Stimulated activated CD8-positive, alpha-beta memory T cell treated with anti-CD3 and anti-CD28 coated beads, Interleukin-2, amount 100 ng/mL, for 48 hours (primary cell): ENCODE measurements around the gene CD74.

Experiments used
- DNase-seq, 2 donors: peaks; one replicate each; pipeline ENCODE4 v3.0.0-alpha.2; 2020; ENCODE audit warnings: low read depth in 2 of 2

CD74 gene

GRCh38 chr5:150361301-150361700 lies 51.4 kb downstream of the CD74 start:
- DNase-seq = no peak

DNA sequence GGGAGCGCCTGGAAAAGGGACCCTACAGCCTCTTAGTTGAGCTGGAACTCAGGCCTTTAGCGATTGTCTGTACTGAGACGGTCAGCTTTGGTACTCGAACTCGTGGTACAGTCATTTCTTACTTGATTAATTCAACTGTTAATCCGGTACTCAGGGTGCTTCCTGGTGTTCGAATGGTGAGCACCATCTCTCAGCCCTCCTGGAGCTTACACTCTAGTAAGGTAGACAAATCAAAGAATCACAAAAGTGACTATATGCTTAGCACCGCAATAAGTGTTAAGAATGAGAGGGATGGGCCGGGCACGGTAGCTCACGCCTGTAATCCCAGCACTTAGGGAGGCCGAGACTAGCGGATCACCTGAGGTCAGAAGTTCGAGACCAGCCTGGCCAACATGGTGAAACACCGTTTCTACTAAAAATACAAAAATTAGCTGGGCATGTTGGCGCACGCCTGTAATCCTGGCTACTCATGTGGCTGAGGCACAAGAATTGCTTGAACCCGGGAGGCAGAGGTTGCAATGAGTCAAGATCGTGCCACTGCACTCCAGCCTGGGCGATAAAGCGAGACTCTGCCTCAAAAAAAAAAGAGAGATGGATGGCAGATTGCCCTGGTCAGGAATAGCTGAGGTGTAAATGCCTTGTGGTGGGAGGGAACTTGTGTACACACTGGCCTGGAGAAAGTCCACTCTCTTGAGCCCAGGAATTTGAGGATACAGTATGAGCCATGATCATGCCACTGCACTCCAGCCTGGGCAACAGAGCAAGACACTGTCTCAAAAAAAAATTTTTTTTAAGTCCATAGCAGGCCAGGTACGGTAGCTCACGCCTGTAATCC lies 54.2 kb downstream of the CD74 start:
- DNase-seq = no peak

DNA sequence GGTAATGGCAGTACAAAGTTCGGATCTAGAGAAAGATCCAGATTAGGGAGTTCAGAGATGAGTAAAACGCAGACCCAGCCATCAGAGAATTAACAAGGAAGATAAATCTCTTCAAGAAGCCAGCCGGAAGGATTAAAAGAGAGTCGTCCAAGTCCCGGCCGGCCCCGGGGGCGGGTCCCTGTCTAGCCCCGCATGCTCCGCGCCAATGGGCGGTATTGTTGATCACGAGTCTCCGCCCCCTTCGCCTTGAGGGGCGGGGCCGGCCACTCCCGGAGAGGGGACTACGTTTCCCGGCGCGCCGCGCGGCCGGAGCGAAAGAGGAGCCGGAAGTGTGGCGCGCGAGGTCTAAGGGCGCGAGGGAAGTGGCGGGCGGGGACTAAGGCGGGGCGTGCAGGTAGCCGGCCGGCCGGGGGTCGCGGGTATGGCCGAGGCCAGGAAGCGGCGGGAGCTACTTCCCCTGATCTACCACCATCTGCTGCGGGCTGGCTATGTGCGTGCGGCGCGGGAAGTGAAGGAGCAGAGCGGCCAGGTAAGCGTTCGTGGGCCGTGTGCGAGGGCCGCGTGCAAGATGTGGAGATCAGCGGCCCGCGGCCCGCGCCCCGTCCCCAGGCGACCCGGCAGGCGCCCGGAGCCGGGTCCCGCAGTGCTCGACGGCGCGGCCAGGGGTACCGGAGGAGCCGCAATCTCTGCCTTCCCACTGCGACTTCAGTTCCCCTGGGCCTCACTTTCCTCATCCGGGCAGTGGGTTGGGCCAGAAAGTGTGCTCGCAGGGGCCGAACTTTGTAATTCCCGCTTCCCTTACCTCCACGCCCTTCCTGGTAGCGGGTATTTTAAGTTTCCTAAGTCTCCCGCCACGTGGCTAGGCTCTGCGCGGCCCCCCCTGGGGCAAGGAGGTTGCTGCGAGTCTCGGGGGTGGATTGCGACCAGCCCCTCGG lies 55.1 kb downstream of the CD74 start, which contains the start of gene TCOF1:
TCOF1 (plus strand) TSS at position 372 of the 935 bp plus-strand sequence; CDS start at position 422, 50 bp downstream.
- peak; percentile 97 to 98 for DNase-seq

- DNase-seq = no peak
Observed at GRCh38 chr5:150356575-150357294, 56.0 kb downstream of the CD74 start.

- DNase-seq = no peak
Observed at GRCh38 chr5:150355791-150356190, 56.9 kb downstream of the CD74 start.

GRCh38 chr5:150353032-150353675 lies 59.6 kb downstream of the CD74 start:
- DNase-seq = no peak

GRCh38 chr5:150352244-150353031 lies 60.3 kb downstream of the CD74 start:
- DNase-seq = no peak
